Measurements from ENCODE around the gene SNX33. TPM values are rescaled to one million over a fixed set of nuclear protein-coding genes. Genes with fewer than 3 reads are reported as not detected.

SNX33 gene
- total RNA-seq, 4 donors from 2014 or later: 20.3 to 36.4 (median 25.9) TPM

DNA sequence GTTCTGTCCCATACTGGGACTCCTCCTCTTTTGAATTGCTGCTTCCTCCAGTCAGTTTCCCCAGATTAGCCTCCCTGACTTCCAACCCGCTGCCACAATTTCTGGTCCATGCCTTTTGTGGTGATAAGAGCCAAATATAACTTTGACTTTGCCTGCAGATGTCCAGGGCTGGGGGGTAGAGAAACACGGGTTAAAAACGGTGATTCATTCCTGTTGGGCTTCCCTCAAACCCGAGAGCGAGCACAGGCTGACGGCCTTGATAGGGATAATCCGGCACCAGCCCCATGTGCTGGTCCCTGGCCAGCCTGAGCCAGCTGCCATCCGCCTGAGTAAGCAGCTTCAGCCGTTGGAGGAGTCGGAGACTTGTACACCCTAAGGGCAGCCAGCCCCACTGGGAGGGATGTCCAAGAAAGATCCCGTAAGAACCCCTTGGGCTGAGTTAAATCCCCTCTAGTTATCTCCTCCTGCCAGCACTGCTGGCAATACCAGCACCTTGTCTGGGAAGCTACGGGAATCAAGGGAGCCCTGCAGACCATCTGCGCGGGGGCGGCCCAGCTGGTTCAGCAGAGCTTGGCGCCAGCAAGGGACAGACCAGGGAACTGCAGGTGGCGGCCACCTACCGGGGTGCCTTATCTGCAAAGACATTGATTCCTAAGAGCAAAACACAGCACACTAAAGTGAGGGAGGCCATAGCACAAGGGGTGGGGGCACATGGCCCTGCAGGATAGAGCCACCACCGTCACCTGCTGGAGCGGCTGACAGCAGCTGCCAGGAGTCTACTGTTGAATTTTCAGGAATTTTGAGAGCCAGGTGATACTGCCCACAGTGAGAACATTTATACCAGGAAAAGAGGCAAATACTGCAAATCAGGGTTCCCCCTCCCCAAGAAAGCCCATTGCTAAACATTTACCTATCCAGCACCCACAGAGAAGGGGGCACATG, 46.8 kb downstream of the SNX33 start:
- Histone ChIP-seq H3K4me1 (peaks cover 46 to 69% (median 60%) of the 10 kb centered on the region in 3 donors), H3K27me3 (peaks cover 0 to 83% (median 0%) of the 10 kb centered on the region in 4 donors), H3K27ac (peak overlapping the region; percentile 63 to 92 (median 86)), H3K36me3 (no peaks in the 10 kb centered on the region), H3K9me3 (no peaks in the 10 kb centered on the region), H3K4me3 (no peak overlapping the region)
- TF ChIP-seq, protein P1, sequence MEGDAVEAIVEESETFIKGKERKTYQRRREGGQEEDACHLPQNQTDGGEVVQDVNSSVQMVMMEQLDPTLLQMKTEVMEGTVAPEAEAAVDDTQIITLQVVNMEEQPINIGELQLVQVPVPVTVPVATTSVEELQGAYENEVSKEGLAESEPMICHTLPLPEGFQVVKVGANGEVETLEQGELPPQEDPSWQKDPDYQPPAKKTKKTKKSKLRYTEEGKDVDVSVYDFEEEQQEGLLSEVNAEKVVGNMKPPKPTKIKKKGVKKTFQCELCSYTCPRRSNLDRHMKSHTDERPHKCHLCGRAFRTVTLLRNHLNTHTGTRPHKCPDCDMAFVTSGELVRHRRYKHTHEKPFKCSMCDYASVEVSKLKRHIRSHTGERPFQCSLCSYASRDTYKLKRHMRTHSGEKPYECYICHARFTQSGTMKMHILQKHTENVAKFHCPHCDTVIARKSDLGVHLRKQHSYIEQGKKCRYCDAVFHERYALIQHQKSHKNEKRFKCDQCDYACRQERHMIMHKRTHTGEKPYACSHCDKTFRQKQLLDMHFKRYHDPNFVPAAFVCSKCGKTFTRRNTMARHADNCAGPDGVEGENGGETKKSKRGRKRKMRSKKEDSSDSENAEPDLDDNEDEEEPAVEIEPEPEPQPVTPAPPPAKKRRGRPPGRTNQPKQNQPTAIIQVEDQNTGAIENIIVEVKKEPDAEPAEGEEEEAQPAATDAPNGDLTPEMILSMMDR (IDR thresholded peaks at IDR 0.05): peak in 4 of 6 experiments; percentile 25 to 50 (median 38)
- no peak for TF ChIP-seq POLR2A (IDR thresholded peaks at IDR 0.05)
- DNase-seq: peak; percentile 15
- intact Hi-C loops (cut with DNase I): loop anchor here (5.0 kb wide), 1 partner anchor 103 kb away; no protein-coding TSS in a partner anchor
- 11 to 15% methylated on average over 9 to 11 of the region's 20 CpGs for WGBS, 2 donors

DNA sequence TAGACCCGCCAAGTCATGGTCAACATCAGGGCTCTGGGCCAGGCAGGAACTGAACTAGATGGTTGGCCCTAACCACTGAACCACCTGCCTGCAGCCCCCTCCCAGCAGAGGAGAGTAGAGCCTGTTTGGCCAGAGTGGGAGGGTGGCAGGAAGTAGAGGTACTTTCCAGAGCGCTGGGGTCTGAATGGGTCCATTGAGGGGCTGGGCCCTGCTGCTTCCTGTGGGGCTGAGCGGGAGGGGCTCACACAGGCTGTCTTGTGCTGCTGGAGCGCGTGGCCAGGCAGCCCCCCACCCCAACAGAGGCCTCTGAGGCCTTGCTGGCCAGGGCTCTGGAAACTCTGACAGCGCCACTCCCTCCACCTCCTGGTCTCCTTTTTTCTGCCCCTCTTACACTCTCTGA, 47.5 kb downstream of the SNX33 start:
- Histone ChIP-seq H3K36me3 (no peaks in the 10 kb centered on the region), H3K27me3 (peaks cover 0 to 80% (median 0%) of the 10 kb centered on the region in 4 donors), H3K27ac (peak overlapping the region; percentile 38 to 92 (median 86)), H3K4me3 (no peak overlapping the region), H3K9me3 (no peaks in the 10 kb centered on the region), H3K4me1 (peaks cover 51 to 76% (median 67%) of the 10 kb centered on the region in 3 donors)
- DNase-seq: no peak
- intact Hi-C loops (cut with DNase I): no loop called here
- 50% methylated on average over 3 of the region's 6 CpGs; no CpG with 5 or more reads in 1 of the 2 donors for WGBS, 2 donors
- no peak for TF ChIP-seq POLR2A (IDR thresholded peaks at IDR 0.05)
- TF ChIP-seq, protein P1 (IDR thresholded peaks at IDR 0.05): no peak

DNA sequence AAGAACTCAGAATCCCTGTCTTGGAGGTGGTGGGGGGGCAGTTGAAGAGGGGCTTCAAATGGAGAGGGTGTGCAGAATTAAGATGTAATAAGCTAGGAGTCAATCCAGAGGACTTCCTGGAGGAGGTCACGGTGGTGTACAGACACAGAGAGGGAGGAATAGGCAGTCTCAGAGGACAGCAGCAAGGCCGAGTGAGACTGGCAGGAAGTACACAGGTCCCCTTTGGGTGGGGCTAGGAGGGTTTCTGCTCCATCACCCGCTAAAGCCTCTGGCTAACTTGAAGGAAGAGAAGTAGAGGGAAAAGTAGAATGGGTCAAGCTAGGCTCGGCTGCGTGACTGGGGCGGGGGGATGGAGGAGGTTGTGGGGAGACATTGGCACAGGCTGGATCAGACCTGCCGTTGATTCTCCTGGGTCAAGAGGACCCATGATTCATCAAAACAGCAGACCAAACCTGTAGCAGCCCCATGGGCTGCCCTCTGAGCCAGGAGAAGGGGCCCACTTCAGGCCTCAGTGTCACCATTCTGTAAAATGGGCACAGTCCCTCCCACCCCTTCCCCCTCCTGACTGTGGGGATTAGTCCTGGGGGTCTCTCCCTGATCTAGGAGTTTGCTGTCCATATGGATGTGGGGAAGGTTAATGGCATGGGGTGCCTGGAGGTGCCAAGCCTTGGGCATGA, 48.1 kb downstream of the SNX33 start:
- Histone ChIP-seq H3K4me1 (peaks cover 55 to 82% (median 72%) of the 10 kb centered on the region in 3 donors), H3K27me3 (peaks cover 0 to 75% (median 0%) of the 10 kb centered on the region in 4 donors), H3K27ac (peak overlapping the region; percentile 38 to 92 (median 86)), H3K36me3 (no peaks in the 10 kb centered on the region), H3K9me3 (no peaks in the 10 kb centered on the region), H3K4me3 (no peak overlapping the region)
- intact Hi-C loops (cut with DNase I): no loop called here
- DNase-seq: no peak
- 38 to 45% methylated on average over 7 of the region's 7 CpGs for WGBS, 2 donors
- no peak for TF ChIP-seq POLR2A (IDR thresholded peaks at IDR 0.05)
- TF ChIP-seq, protein P1 (IDR thresholded peaks at IDR 0.05): no peak

DNA sequence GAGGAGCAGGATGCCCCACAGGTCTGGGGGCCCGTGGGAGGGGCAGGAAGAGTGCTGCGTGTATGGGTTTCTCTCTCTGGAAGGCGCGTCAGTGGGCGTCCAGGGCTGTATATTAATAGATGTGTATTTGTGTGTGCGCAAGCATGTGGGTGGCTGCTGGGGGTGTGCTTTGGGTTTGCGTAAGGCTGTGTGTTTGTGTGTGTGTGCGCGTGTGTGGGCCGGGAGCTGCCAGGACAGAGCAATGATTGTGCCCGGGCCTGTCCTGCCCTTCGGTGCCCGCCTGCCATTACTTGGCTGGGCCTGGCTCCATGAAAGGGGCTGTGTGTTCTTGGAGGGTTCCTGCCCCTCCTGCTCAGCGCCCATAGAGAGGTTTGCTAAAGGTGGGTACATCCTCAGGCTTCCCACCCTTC, 48.6 kb downstream of the SNX33 start:
- Histone ChIP-seq H3K27ac (peak overlapping the region; percentile 61 to 92 (median 86)), H3K9me3 (no peaks in the 10 kb centered on the region), H3K36me3 (no peaks in the 10 kb centered on the region), H3K27me3 (peaks cover 0 to 74% (median 0%) of the 10 kb centered on the region in 4 donors), H3K4me1 (peaks cover 58 to 87% (median 77%) of the 10 kb centered on the region in 3 donors), H3K4me3 (no peak overlapping the region)
- intact Hi-C loops (cut with DNase I): no loop called here
- TF ChIP-seq, protein P1 (IDR thresholded peaks at IDR 0.05): no peak
- no peak for TF ChIP-seq POLR2A (IDR thresholded peaks at IDR 0.05)
- no peak for DNase-seq
- 30% methylated on average over 10 of the region's 14 CpGs; no CpG with 5 or more reads in 1 of the 2 donors for WGBS, 2 donors
